ENCODE measurements around the gene MCRIP1.

DNA sequence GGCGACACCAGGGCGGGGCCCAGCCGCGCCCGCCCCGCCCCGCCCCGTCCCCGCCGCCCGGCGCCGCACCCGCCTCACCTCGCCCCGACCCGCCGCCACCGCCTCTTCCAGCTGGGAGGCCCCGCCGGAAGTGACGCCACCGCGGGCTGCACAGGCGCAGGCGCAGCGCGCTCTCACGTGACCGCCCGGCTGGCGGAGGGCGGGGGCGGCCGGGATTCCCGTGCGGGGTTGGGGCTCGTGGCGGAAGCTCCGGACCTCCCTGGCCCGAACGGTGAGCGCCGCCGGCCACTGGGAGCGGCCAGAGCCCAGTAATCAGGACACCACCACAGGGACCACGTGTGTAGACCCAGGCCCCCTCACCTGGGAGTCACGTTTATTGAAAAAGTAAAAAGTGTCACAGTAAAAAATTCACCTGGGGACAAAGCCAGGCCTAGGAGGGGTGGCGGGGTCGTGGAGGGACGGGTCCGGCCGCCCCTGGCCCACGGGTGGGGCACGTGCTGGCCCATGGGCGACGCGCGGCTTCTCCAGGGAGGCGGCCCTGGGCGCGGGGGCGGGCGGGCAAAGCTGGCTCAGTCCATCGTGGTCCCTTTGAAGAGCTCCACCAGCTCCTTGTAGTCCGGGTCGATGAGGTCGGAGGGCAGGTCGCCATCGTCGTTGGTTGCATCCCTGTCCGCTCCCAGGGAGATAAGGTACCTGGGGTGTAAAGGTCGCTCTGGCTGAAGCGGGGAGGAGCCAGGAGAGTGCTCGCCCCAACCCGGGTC lies at the start of gene MCRIP1:
- TF ChIP-seq, protein P1, sequence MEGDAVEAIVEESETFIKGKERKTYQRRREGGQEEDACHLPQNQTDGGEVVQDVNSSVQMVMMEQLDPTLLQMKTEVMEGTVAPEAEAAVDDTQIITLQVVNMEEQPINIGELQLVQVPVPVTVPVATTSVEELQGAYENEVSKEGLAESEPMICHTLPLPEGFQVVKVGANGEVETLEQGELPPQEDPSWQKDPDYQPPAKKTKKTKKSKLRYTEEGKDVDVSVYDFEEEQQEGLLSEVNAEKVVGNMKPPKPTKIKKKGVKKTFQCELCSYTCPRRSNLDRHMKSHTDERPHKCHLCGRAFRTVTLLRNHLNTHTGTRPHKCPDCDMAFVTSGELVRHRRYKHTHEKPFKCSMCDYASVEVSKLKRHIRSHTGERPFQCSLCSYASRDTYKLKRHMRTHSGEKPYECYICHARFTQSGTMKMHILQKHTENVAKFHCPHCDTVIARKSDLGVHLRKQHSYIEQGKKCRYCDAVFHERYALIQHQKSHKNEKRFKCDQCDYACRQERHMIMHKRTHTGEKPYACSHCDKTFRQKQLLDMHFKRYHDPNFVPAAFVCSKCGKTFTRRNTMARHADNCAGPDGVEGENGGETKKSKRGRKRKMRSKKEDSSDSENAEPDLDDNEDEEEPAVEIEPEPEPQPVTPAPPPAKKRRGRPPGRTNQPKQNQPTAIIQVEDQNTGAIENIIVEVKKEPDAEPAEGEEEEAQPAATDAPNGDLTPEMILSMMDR (IDR thresholded peaks at IDR 0.05; ENCODE audit: insufficient read depth, low read length, poor library complexity, severe bottlenecking) = no peak
- no peak for TF ChIP-seq EZH2phosphoT487 (conservative IDR thresholded peaks at IDR 0.05; ENCODE audit: low read length)

Data from SU-DHL-6 (cell line).